Activated naive CD4-positive, alpha-beta T cell treated with anti-CD3 and anti-CD28 coated beads for 36 hours (primary cell): ENCODE measurements around the gene RBFOX2. TPM values are rescaled to one million over a fixed set of nuclear protein-coding genes. Genes with fewer than 3 reads are reported as not detected.
"Not testable (repeated sequence)": the region's sequence is repeated elsewhere in the genome, so short reads cannot be mapped to it uniquely, and the experiment has no call there.

Experiments used
- CTCF ChIA-PET: fragments of 350-600 bp; sonication (Branson Sonifier 250); formaldehyde crosslinking; loops from one replicate; lab custom pipeline; 2021; ENCODE audit warnings: antibody characterized with exemption; lab: Charles Lee
- DNase-seq: peaks from one replicate; pipeline ENCODE4 v3.0.0-alpha.2; 2020
- H3K27ac Mint-ChIP-seq: one replicate; pipeline ENCODE4 v1.8.0; 2021; ENCODE audit warnings: mild to moderate bottlenecking, mixed read lengths
- H3K27me3 Mint-ChIP-seq: one replicate; pipeline ENCODE4 v1.8.0; 2021; ENCODE audit warnings: low read depth, mixed read lengths
- H3K36me3 Mint-ChIP-seq: one replicate; pipeline ENCODE4 v1.8.0; 2021; ENCODE audit warnings: low read depth, mixed read lengths
- H3K4me1 Mint-ChIP-seq: one replicate; pipeline ENCODE4 v1.8.0; 2021; ENCODE audit warnings: low read depth, mixed read lengths
- H3K4me3 Mint-ChIP-seq: one replicate; pipeline ENCODE4 v1.8.0; 2021; ENCODE audit warnings: mild to moderate bottlenecking, moderate library complexity, mixed read lengths
- H3K9me3 Mint-ChIP-seq: one replicate; pipeline ENCODE4 v1.8.0; 2021; ENCODE audit warnings: mixed read lengths
- intact Hi-C: fragments of 100-400 bp; cut with micrococcal nuclease; formaldehyde crosslinking; loops from one replicate; pipeline ENCODE4 v1.15.1; 2023
- total RNA-seq, 2 experiments: library from RNA; stranded (reverse); gene quantifications; one replicate each; pipeline ENCODE4 v1.2.3, GENCODE V29; 2021

Gene RBFOX2
- total RNA-seq, 2 experiments from 2014 or later = 3.3 to 4.3 TPM

GRCh38 chr22:36002084-36002483, 26.5 kb downstream of the RBFOX2 start:
- no peaks in the 10 kb centered on the region for H3K9me3 Mint-ChIP-seq
- H3K4me1 Mint-ChIP-seq = no peaks in the 10 kb centered on the region
- DNase-seq = no peak
- intact Hi-C loops = no loop called here
- H3K27me3 Mint-ChIP-seq = peaks cover 3% of the 10 kb centered on the region
- CTCF ChIA-PET = interaction anchor here (1.3 kb wide), 1 partner anchor 63 kb away, joined by 4 read pairs; no protein-coding TSS in a partner anchor
- no peaks in the 10 kb centered on the region for H3K36me3 Mint-ChIP-seq
- H3K4me3 Mint-ChIP-seq = no peak overlapping the region
- H3K27ac Mint-ChIP-seq = no peak overlapping the region

GRCh38 chr22:35998748-35999147, 29.9 kb downstream of the RBFOX2 start:
- Mint-ChIP-seq H3K4me3 (no peak overlapping the region), H3K36me3 (no peaks in the 10 kb centered on the region), H3K9me3 (no peaks in the 10 kb centered on the region), H3K4me1 (no peaks in the 10 kb centered on the region), H3K27me3 (no peaks in the 10 kb centered on the region), H3K27ac (no peak overlapping the region)
- intact Hi-C loops = no loop called here
- CTCF ChIA-PET = interaction anchor here (0.9 kb wide), 1 partner anchor 67 kb away, joined by 4 read pairs; no protein-coding TSS in a partner anchor
- DNase-seq = no peak

GRCh38 chr22:35997438-35997837, 31.2 kb downstream of the RBFOX2 start:
- no peak overlapping the region for H3K4me3 Mint-ChIP-seq
- DNase-seq = no peak
- no peaks in the 10 kb centered on the region for H3K27me3 Mint-ChIP-seq
- intact Hi-C loops = no loop called here
- H3K27ac Mint-ChIP-seq = no peak overlapping the region
- CTCF ChIA-PET = no interaction called here
- H3K9me3 Mint-ChIP-seq = no peaks in the 10 kb centered on the region
- no peaks in the 10 kb centered on the region for H3K36me3 Mint-ChIP-seq
- no peaks in the 10 kb centered on the region for H3K4me1 Mint-ChIP-seq

- H3K9me3 Mint-ChIP-seq = no peaks in the 10 kb centered on the region
- intact Hi-C loops = no loop called here
- no peak overlapping the region for H3K27ac Mint-ChIP-seq
- H3K36me3 Mint-ChIP-seq = no peaks in the 10 kb centered on the region
- no peaks in the 10 kb centered on the region for H3K27me3 Mint-ChIP-seq
- DNase-seq = no peak
- H3K4me1 Mint-ChIP-seq = no peaks in the 10 kb centered on the region
- CTCF ChIA-PET = interaction anchor here (0.6 kb wide), 2 partner anchors 33 to 81 kb away, joined by 3 to 4 read pairs; no protein-coding TSS in a partner anchor
- H3K4me3 Mint-ChIP-seq = no peak overlapping the region
Measured at GRCh38 chr22:35996596-35996995, 32.0 kb downstream of the RBFOX2 start.

GRCh38 chr22:35995772-35996171, 32.9 kb downstream of the RBFOX2 start:
- CTCF ChIA-PET = no interaction called here
- Mint-ChIP-seq H3K4me3 (no peak overlapping the region), H3K36me3 (no peaks in the 10 kb centered on the region), H3K27me3 (no peaks in the 10 kb centered on the region), H3K9me3 (no peaks in the 10 kb centered on the region), H3K27ac (no peak overlapping the region), H3K4me1 (no peaks in the 10 kb centered on the region)
- intact Hi-C loops = no loop called here
- DNase-seq = no peak

- intact Hi-C loops = no loop called here
- Mint-ChIP-seq H3K27ac (no peak overlapping the region), H3K27me3 (no peaks in the 10 kb centered on the region), H3K36me3 (no peaks in the 10 kb centered on the region), H3K4me1 (no peaks in the 10 kb centered on the region), H3K4me3 (no peak overlapping the region), H3K9me3 (no peaks in the 10 kb centered on the region)
- CTCF ChIA-PET = no interaction called here
- DNase-seq = no peak
Measured at GRCh38 chr22:35995348-35995747, 33.3 kb downstream of the RBFOX2 start.

- DNase-seq, H3K9me3 Mint-ChIP-seq, H3K27me3 Mint-ChIP-seq, H3K36me3 Mint-ChIP-seq, H3K4me1 Mint-ChIP-seq, intact Hi-C loops, H3K4me3 Mint-ChIP-seq, H3K27ac Mint-ChIP-seq: not testable (repeated sequence)
- CTCF ChIA-PET = interaction anchor here (0.8 kb wide), 1 partner anchor 643 kb away, joined by 3 read pairs; no protein-coding TSS in a partner anchor
Measured at GRCh38 chr22:35993727-35994126, 34.9 kb downstream of the RBFOX2 start.

GRCh38 chr22:35993048-35993714, 35.4 kb downstream of the RBFOX2 start:
- CTCF ChIA-PET = interaction anchor here (0.6 to 0.8 kb wide), 2 partner anchors 134 to 642 kb away, joined by 3 read pairs; no protein-coding TSS in a partner anchor
- DNase-seq = no peak
- H3K9me3 Mint-ChIP-seq = no peaks in the 10 kb centered on the region
- intact Hi-C loops = no loop called here
- H3K36me3 Mint-ChIP-seq = no peaks in the 10 kb centered on the region
- no peak overlapping the region for H3K4me3 Mint-ChIP-seq
- no peak overlapping the region for H3K27ac Mint-ChIP-seq
- H3K4me1 Mint-ChIP-seq = no peaks in the 10 kb centered on the region
- H3K27me3 Mint-ChIP-seq = no peaks in the 10 kb centered on the region

GRCh38 chr22:35991168-35991567, 37.5 kb downstream of the RBFOX2 start:
- intact Hi-C loops = no loop called here
- Mint-ChIP-seq H3K36me3 (no peaks in the 10 kb centered on the region), H3K27ac (no peak overlapping the region), H3K27me3 (no peaks in the 10 kb centered on the region), H3K4me1 (no peaks in the 10 kb centered on the region), H3K9me3 (no peaks in the 10 kb centered on the region), H3K4me3 (no peak overlapping the region)
- CTCF ChIA-PET = no interaction called here
- no peak for DNase-seq

GRCh38 chr22:35988030-35988429, 40.6 kb downstream of the RBFOX2 start:
- Mint-ChIP-seq H3K27ac (no peak overlapping the region), H3K4me1 (no peaks in the 10 kb centered on the region), H3K27me3 (peaks cover 4% of the 10 kb centered on the region), H3K36me3 (no peaks in the 10 kb centered on the region), H3K9me3 (no peaks in the 10 kb centered on the region), H3K4me3 (no peak overlapping the region)
- CTCF ChIA-PET = interaction anchor here (1.5 kb wide), 1 partner anchor 78 kb away, joined by 3 read pairs; no protein-coding TSS in a partner anchor
- intact Hi-C loops = no loop called here
- DNase-seq = no peak

- Mint-ChIP-seq H3K4me3 (no peak overlapping the region), H3K4me1 (no peaks in the 10 kb centered on the region), H3K9me3 (no peaks in the 10 kb centered on the region), H3K27ac (no peak overlapping the region), H3K36me3 (no peaks in the 10 kb centered on the region), H3K27me3 (peaks cover 4% of the 10 kb centered on the region)
- CTCF ChIA-PET = interaction anchor here (1.5 kb wide), 1 partner anchor 79 kb away, joined by 3 read pairs; no protein-coding TSS in a partner anchor
- no peak for DNase-seq
- intact Hi-C loops = no loop called here
Measured at GRCh38 chr22:35987487-35987886, 41.1 kb downstream of the RBFOX2 start.

GRCh38 chr22:35986088-35986487, 42.5 kb downstream of the RBFOX2 start:
- H3K27me3 Mint-ChIP-seq = peaks cover 4% of the 10 kb centered on the region
- no peak overlapping the region for H3K27ac Mint-ChIP-seq
- H3K4me3 Mint-ChIP-seq = no peak overlapping the region
- H3K36me3 Mint-ChIP-seq = no peaks in the 10 kb centered on the region
- no peaks in the 10 kb centered on the region for H3K9me3 Mint-ChIP-seq
- DNase-seq = no peak
- intact Hi-C loops = no loop called here
- no peaks in the 10 kb centered on the region for H3K4me1 Mint-ChIP-seq
- CTCF ChIA-PET = interaction anchor here (1.0 kb wide), 1 partner anchor 80 kb away, joined by 4 read pairs; no protein-coding TSS in a partner anchor

GRCh38 chr22:35985371-35985770, 43.3 kb downstream of the RBFOX2 start:
- intact Hi-C loops = no loop called here
- no peaks in the 10 kb centered on the region for H3K36me3 Mint-ChIP-seq
- CTCF ChIA-PET = interaction anchor here (1.0 kb wide), 1 partner anchor 81 kb away, joined by 4 read pairs; no protein-coding TSS in a partner anchor

More at GRCh38 chr22:35985371-35985770, 43.3 kb downstream of the RBFOX2 start:
- Mint-ChIP-seq H3K27me3 (peaks cover 4% of the 10 kb centered on the region), H3K27ac (no peak overlapping the region), H3K4me1 (no peaks in the 10 kb centered on the region), H3K4me3 (no peak overlapping the region), H3K9me3 (no peaks in the 10 kb centered on the region)
- no peak for DNase-seq
